Activated CD4-positive, CD25-positive, alpha-beta regulatory T cell treated with anti-CD3 and anti-CD28 coated beads, Interleukin-2, amount 50 U/mL, for 72 hours (primary cell): Measurements from ENCODE around the gene KCNH6.

ENCODE experiments used
- DNase-seq: peaks from one replicate; pipeline ENCODE4 v3.0.0; 2021

The KCNH6 gene

DNA sequence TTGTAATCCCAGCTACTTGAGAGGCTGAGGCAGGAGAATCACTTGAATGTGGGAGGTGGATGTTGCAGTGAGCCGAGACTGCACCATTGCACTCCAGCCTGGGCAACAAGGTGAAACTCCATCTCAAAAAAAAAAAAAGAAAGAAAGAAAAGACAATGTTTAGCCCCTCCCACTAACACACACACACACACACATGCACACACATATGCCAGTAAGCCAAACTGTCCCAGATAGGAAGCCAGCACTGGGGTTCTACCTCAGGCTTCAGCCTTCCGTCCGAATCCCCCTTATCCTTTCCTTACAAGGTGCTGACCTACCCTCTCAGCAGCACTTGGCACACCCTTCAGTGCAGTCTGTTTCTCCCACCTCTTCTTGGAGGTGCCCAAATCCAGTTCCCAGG lies 8.7 kb upstream of the KCNH6 start:
- DNase-seq, result no peak

DNA sequence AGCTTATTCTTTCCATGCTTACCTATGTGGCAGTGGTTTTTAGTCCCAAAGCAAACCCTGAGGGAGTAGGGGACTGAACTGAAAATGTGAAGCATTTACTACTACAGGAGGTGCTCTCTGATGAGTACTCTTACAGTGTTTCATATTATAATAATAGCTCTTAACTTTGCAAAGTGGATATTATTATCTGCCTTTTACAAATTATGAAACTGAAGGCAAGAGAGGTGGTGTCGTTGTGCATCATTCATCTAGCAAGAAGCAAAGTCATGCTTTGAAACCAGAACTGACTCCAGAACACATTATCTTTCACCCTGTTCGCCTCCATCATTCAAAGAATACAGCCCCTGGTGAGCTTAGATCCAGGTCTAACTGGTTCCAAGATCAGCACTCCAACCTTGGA lies 8.2 kb upstream of the KCNH6 start:
- DNase-seq, result no peak

DNA sequence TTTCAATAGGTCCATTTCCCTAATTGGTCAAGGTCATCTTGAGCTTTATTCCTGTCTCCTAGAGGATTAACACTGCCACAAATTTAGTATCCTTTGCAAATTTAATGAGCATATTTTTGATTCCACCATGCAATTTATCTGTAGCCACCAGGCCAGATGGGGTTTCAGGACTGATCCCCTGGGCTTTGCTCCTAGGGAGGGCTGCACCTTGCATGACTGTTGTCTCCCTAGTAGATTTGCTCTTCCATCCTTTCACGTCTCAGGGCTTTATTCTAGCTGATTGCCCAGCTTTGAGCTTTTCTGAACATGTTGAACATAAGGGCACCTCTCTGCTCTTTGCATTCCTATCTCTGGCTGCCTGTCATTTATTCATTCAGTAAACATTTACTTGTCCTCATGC lies 7.7 kb upstream of the KCNH6 start:
- no peak for DNase-seq

DNA sequence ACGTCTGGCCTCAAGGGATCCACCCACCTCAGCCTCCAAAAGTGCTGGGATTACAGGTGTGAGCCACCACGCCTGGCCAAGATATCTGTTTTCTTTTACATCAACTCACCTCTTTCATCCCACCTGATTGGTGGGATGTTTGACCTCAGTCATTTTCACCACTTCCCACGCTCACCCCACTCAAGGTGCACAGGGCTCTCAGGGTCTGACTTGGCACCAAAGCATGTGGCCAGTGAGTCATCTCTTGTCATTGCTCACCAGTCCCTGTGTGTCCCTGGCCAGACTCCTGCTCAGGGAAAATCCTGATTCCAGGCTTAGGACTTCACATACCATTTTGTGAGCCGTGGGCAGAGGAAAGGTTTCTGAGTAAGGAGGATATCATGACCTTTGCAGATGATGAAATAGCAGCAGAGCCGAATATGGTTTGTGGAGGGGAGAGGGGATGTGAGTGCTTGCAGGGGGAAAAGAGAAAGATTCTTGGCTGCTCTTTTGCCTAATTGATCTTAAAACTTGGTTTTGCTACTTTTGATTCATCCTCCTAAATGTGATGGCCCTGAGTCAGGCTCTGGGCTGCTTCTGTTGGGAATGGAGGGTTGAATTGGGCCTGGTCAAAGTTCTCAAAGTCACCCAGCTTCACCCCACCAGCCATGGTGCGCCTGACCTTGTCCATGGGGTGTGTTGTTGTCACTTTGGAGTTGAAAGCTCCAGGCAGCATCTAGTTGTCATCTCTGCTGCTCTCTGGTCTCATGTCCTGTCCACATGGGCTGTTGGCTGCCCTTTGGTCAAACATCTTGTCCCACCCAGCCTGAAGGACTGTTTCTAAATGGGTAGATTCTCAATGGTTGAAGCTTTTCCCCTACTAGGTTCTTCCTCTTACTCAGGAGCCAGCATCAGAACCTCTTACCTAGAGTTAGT lies 6.0 kb upstream of the KCNH6 start:
- no peak for DNase-seq

DNA sequence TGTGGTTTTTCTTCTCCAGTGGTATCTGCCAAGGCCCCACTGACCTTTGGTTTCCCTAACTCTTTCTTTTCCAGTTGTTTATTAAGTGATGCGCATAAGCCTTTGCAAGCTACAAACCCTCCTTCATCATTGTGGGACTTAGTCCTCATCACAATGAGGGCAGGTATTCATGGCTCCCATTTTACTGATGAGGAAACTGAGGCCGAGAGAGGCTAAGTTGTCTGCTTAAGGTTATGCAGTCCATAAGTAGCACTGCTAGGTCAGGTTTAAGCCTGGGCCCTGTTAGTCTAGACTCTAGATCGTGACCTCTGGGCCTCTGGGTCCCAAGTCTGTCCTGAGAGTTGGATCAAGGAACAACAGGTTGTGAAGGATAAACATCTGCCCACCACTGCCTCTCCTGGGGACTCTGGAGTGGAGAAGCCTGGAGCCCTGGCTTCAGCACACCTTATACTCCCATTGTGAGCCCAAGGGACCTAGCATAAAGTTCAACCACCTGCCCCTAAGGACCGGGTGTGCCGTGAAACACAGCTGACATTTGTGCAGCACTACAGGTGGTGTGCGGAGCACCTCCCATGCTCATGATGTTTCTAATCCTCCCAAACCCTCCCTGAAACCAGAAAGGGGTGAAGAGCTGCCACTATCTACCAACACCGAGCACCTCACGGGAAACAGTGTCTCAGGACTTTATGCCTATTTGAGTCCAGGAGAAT lies 5.2 kb upstream of the KCNH6 start:
- DNase-seq, result no peak

DNA sequence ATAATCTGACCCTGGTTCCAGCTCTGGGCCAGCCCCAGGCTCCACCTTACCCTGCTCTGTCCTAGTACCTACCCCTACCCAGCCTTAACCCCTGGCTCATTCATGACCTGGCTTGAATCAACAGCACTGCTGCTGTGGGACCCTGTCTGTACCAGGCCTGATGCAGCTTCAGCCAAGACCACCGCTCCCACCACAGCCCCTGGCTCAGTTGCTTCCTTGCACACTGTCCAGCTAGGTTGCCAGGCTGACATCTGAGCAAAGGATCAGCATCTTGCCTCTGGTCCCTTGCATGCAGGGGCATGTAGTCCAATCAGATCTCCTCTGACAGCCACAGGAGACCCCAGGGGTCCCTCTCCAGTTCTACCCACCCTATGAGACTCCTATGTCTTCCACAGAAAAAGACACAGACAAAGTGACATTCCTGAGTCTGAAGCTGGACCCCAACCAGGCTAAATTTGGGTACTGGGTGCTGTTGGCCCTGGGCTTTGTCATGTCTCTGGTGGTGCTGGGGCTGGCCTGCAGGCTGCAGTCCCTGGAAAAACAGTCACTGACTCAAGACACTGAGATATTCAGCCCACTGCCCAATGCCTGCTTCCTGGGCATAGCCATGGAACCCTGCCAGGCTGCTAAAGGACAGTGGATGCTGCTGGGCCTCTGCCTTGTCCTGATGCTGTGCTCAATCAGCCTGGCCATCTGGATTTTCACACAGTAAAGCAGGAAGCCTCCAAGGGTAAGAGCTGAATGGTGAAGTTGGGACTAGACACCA lies 3.9 kb upstream of the KCNH6 start:
- no peak for DNase-seq

DNA sequence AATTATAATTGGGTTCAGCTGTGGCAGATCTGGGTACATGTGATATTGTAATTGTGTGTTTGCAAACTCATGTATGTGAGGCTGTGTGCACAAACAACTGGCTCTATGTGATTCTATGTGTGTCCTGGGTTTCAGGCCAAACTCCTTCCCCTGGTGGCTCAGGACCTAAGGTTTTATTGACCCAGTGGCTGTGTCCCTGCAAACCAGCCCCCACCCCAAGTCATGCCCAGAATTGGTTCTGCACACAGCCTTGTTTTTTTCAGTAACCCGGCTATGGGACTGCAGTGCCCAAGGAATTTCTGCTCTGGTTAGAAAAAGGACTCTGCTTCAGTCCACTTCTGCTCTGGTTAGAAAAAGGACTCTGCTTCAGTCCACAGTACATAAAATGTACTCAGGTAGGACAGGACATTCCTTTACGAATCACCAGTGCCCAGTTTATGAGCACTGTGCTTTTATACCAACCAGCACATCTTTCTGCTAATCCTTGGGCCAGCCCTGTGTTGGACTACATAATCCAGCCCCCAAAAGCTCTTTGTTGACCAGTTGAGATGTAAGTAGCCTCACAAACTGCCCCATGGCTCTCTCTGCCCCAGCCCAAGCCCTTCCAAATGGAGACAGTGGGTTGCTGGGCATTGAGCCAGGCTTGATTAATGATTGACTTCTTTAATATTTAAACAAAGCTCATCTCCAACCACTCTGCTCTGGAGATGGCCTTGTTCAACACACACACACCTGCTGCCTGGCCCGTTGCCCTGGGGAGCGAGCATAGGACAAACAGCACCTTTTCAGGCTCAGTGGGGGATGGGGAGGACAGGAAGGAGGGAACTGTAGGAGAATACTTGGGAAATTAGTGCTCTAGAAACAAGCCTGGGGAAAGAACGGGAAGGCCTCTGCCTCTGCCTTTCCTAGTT lies 2.9 kb upstream of the KCNH6 start:
- no peak for DNase-seq

DNA sequence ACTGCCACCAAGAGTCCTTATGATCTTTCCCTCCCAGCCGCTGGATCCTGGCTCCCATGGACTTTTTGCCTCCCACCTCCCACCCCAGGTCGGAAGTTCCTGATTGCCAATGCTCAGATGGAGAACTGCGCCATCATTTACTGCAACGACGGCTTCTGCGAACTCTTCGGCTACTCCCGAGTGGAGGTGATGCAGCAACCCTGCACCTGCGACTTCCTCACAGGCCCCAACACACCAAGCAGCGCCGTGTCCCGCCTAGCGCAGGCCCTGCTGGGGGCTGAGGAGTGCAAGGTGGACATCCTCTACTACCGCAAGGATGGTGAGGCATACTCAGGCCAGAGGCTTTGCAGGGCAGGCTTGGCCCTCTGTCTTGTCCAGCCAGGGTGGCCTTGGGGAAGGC lies 893 bp downstream of the KCNH6 start:
- DNase-seq, result no peak

DNA sequence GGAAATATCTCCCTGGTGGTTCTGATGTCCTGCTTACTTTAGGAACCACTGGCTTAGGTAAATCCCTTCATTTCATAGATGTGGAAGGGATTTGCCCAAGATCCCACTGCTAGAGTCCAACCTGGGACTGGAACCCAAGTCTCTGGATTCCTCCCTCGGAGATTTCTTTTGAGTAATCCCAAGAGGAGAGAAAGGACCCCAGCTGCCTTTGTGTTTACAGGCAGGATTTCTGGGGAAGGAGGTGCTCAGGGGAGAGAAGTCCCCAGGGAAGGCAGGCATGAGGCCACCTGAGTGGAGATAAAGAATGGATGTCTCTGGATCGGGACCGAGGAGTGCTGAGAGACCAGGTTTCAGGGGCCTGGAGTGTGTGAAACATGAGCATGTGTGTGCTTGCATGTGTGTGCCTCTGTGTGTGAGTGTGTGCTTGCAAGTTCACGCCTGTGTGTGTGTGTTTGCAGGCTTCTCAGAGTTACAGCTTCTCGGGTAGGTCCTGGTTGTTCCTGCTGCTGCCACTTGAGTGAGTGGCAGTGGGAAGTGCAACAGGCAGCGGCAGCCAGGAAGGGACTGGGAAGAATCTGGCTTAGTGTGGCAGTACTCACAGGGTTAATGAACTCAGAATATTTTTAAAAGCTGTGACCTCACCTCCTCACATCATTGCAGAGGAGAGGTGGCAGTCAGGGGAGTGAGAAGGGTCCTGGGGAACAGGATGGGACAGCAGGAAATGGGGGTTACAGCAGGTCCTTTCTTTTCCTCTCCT lies 2.2 kb downstream of the KCNH6 start:
- no peak for DNase-seq

DNA sequence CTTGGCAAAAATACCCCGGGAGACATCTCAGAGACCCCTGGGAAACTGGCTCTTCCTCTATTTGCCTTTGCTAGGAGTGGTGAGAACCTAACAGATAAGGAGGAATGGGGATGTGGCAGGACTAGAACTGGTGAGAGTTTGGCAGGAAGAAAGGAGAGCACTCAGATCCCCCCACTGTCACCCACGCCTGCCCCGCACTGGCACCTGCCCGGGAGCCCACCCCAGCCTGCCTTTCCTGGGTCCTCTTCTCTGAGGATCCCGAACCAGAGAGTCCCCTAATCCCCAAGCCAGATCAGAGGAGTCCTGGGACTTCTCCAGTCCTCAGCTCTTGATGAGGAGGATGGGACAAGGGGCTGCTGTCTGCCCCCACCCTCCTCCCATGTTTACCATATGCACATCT lies 3.7 kb downstream of the KCNH6 start:
- no peak for DNase-seq

DNA sequence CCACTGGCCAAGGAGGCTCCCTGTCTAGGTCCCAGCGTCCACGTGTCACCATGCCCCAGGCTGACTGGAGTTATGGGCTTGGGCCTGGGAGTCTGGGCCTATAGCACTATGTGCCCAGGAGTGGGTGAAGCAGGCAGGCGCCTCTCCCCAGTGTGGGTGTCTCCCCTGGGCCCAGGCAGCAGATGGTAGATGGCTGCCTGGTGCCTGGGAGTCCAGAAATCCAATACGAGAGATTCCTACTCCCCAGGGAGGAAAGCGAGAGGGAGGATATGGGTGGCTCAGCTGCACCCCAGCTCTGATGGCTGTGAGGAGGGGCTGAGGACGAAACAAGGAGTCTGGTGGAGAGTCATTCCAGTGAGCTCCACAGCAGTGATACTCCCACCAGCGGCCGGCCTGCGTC lies 5.0 kb downstream of the KCNH6 start:
- DNase-seq, result no peak

DNA sequence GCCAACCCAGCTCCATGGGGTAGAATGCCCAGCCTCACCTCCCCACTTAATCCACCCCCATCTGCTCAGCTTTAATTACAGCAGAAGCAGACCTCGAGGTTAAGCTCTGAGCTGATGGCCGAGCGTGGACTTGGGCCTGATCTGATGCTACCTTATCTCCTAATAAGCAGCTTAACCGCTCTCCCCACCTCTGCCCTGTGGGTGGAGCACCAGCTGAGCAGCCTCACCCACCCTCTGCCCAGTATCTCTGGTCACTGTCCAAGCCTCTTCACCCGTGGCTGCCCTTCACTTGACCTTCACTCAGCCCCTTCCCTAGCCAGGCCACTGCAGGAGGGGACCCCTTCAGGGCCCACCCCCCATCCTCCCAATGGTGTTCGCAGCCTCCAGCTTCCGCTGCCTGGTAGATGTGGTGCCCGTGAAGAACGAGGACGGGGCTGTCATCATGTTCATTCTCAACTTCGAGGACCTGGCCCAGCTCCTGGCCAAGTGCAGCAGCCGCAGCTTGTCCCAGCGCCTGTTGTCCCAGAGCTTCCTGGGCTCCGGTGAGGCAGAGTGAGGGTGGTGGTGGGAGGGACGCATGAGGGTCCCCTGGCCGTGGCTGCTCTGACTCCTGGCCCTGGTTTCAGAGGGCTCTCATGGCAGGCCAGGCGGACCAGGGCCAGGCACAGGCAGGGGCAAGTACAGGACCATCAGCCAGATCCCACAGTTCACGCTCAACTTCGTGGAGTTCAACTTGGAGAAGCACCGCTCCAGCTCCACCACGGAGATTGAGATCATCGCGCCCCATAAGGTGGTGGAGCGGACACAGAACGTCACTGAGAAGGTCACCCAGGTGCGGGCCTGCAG lies 6.8 kb downstream of the KCNH6 start:
- no peak for DNase-seq

DNA sequence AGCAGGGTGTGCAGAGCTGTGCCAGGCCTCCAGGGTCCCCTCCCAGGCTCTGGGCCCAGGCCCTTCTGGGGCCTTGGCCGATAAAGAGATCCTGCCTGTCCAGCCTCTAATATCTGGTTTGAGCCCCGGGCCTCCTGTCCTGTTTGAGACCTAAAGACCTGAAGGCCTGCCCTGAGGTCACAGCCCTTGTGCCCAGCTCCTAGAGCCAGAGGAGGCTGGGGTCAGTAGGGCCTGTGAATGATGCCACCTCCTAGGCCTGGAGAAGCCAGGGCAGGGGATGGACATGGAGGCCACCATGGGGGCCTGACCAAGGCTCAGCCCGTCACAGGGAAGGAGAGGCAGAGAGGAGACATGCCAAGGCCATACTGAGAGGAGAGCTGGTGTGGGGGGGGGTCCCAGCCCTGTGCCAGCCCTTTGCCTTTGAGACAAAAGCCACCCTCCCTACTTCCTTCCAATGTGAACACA lies 7.4 kb downstream of the KCNH6 start:
- no peak for DNase-seq

DNA sequence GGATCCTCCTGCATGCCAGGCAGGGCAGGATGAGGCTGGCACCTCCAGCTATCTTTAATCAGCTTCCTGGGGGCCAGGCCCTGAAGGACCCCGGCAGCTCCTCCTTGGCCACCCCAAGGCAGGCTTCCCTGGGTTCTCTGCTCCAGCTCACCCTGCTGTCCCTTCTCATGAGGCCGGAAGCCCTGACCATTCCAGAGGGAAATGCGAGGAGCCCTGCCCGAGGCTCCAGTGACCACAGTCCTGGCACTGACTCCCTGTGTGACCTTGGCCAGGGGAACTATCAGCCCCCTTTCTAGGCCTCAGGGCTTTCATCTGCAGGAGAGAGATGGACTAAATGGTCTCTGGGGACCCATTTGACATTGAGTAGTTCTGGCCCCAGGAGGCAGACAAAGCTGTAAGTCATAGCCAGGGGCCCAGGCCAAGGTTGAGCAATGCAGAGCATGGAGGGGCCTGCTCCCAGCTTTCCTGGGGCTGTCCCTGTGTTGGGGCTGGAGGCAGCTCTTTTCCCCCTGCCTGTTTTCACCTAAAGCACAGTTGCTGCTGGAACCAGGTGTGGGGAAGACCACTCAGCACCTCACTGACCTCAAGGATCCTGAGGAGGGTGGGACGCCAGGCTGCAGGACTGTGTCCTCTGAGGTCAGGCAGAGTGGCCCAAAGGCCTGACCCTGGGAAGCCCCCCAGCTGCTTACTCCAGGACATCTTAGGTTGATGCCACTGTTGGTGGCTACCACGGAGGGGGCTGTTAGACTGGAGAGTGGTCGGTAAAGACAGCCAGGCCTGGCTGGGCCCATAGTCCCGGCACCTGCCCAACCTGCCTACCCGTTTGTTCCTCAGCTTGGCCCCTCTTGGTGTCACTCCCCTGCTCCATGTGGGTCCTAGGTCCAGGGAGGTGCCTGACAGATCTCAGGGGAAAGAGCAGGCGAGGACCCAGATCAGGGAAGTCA lies 8.1 kb downstream of the KCNH6 start:
- no peak for DNase-seq

DNA sequence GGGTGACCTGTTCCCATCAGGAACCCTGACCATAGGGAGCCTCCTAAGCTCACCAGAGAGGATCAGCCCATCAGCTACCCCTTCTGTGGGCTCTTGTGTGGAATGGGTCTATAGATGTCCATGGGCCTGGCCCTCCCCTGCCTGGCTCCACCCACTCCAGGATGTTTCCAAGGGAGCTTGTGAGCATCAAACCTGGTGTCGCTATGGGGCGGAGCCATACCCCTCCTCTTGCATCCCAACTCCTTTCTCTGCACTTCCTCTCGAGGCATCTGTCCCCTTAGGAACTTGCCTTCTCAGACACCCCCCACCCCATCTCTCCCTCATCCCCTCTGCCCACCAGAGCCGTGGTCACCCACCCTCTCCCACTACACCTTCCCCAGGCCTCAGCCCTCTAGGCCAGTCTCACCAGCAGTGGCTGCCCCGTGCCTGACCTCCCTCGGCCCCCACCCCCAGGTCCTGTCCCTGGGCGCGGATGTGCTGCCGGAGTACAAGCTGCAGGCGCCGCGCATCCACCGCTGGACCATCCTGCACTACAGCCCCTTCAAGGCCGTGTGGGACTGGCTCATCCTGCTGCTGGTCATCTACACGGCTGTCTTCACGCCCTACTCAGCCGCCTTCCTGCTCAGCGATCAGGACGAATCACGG lies 10.4 kb downstream of the KCNH6 start:
- DNase-seq, result no peak

DNA sequence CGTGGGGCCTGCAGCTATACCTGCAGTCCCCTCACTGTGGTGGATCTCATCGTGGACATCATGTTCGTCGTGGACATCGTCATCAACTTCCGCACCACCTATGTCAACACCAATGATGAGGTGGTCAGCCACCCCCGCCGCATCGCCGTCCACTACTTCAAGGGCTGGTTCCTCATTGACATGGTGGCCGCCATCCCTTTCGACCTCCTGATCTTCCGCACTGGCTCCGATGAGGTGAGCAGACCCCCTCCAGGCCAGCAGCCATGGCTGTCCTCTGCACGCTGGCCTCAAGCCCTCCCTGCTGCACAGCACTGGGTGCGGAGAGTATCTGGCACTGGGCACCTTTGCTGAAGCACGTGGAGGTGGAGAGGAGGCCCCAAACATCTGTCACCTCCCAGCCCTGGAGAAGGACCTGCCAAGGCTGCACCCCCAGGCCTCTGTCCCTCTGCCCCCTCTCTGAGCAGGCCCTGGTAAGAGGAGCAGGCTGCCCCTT lies 11.0 kb downstream of the KCNH6 start:
- DNase-seq, result no peak

DNA sequence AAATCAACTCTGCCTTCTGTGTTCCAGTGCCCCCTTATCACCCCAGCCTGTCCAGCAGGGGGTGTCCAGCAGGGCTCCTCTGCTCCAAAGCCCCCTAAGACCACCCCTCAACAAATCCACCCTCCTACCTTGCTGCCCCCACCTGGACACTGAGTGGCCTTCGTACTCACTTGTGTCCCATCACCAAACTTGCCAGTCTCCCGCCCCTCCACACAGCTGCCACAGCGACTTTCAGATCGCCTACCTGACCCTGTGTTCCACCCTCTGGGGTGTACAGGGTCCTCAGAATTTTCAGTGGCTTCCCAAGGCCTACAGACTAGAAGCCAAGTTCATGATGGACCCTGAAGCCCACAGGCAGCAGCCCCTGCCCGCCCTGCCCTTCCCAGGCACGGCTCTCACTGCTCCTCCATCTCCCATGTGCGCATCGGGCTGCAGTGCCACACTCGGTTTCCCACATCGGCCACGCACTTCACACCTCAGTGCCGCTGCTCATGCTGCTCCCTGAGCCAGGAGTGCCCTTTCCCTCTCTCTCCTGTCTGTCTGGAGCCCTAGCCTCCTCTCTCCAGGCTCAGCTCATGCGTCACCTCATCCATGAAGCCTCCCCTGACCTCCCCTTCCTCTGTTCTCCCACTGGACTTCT lies 11.8 kb downstream of the KCNH6 start:
- DNase-seq, result no peak

DNA sequence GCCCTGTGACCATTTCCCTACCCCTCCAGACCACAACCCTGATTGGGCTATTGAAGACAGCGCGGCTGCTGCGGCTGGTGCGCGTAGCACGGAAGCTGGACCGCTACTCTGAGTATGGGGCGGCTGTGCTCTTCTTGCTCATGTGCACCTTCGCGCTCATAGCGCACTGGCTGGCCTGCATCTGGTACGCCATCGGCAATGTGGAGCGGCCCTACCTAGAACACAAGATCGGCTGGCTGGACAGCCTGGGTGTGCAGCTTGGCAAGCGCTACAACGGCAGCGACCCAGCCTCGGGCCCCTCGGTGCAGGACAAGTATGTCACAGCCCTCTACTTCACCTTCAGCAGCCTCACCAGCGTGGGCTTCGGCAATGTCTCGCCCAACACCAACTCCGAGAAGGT lies 12.5 kb downstream of the KCNH6 start:
- DNase-seq, result no peak
